MM.1S (cell line): Measurements from ENCODE around the gene NCF2.
"Not testable (repeated sequence)": the region's sequence is repeated elsewhere in the genome, so short reads cannot be mapped to it uniquely, and the experiment has no call there.

Experiments
- DNase-seq: peaks from one replicate; pipeline ENCODE4 v3.0.0-alpha.2; 2015
- H2AFZ ChIP-seq: fragments of 300-600 bp; sonication (generic); 2 replicates; pipeline ENCODE4 v1.6.0; 2016; ENCODE audit warnings: antibody characterized with exemption, low read length
- H3F3A ChIP-seq: fragments of 300-600 bp; sonication (generic); 2 replicates; pipeline ENCODE4 v1.6.1; 2016; ENCODE audit warnings: mild to moderate bottlenecking, antibody characterized with exemption, low read length, moderate library complexity, mixed read lengths; ENCODE audit not compliant: insufficient read depth
- H3K27ac ChIP-seq: fragments of 300-600 bp; sonication (generic); 2 replicates; pipeline ENCODE4 v1.5.1; 2016; ENCODE audit warnings: mild to moderate bottlenecking, low read length
- H3K27me3 ChIP-seq: fragments of 300-600 bp; sonication (generic); replicated peaks from 2 replicates; pipeline ENCODE4 v1.6.0; 2016; ENCODE audit warnings: low read length; ENCODE audit not compliant: insufficient read depth
- H3K36me3 ChIP-seq: fragments of 300-600 bp; sonication (generic); replicated peaks from 2 replicates; pipeline ENCODE4 v1.6.1; 2016; ENCODE audit warnings: mild to moderate bottlenecking, low read length, mixed read lengths; ENCODE audit not compliant: insufficient read depth
- H3K4me1 ChIP-seq: fragments of 300-600 bp; sonication (generic); 2 replicates; pipeline ENCODE4 v1.6.1; 2016; ENCODE audit warnings: low read length, mixed read lengths
- H3K4me2 ChIP-seq: fragments of 300-600 bp; sonication (generic); 2 replicates; pipeline ENCODE4 v1.6.0; 2016; ENCODE audit warnings: low read depth, low read length
- H3K4me3 ChIP-seq: fragments of 300-600 bp; sonication (generic); 2 replicates; pipeline ENCODE4 v1.5.1; 2016; ENCODE audit warnings: low read length, mixed read lengths
- H3K79me2 ChIP-seq: fragments of 300-600 bp; sonication (generic); 2 replicates; pipeline ENCODE4 v1.6.1; 2016; ENCODE audit warnings: mixed run types, low read length, mixed read lengths
- H3K9ac ChIP-seq: fragments of 300-600 bp; sonication (generic); 2 replicates; pipeline ENCODE4 v1.6.1; 2016; ENCODE audit warnings: low read length, mixed read lengths
- H3K9me2 ChIP-seq: fragments of 300-600 bp; sonication (generic); replicated peaks from 2 replicates; pipeline ENCODE4 v1.6.1; 2016; ENCODE audit warnings: mild to moderate bottlenecking, low read length, mixed read lengths; ENCODE audit not compliant: insufficient read depth
- H3K9me3 ChIP-seq: fragments of 300-600 bp; sonication (generic); replicated peaks from 2 replicates; pipeline ENCODE4 v1.6.1; 2016; ENCODE audit warnings: mild to moderate bottlenecking, low read length, mixed read lengths; ENCODE audit not compliant: insufficient read depth
- H4K20me1 ChIP-seq: fragments of 300-600 bp; sonication (generic); 2 replicates; pipeline ENCODE4 v1.6.1; 2016; ENCODE audit warnings: mild to moderate bottlenecking, low read length, moderate library complexity, mixed read lengths; ENCODE audit not compliant: insufficient read depth
- CTCF ChIP-seq: fragments of 300-600 bp; sonication (generic); IDR thresholded peaks from 2 replicates; pipeline ENCODE4 v1.5.1; 2016; ENCODE audit warnings: antibody characterized with exemption, low read length, mixed read lengths
- EZH2 ChIP-seq: fragments of 300-600 bp; sonication (generic); optimal IDR thresholded peaks from 2 replicates; pipeline ENCODE3; 2017; ENCODE audit warnings: low read depth, mild to moderate bottlenecking, antibody characterized with exemption, low read length, mixed read lengths
- EZH2phosphoT487 ChIP-seq: fragments of 300-600 bp; sonication (generic); IDR thresholded peaks from 2 replicates; pipeline ENCODE4 v1.6.1; 2018; ENCODE audit warnings: antibody characterized with exemption, low read length

NCF2 gene

GRCh38 chr1:183619781-183620180, 29.5 kb upstream of the NCF2 start:
- no peaks in the 10 kb centered on the region for H3K27me3 ChIP-seq
- no peaks in the 10 kb centered on the region for H3K9me2 ChIP-seq
- no peak overlapping the region for H2AFZ ChIP-seq
- no peak overlapping the region for H3K4me2 ChIP-seq
- H3F3A ChIP-seq, result no peaks in the 10 kb centered on the region
- no peaks in the 10 kb centered on the region for H3K4me1 ChIP-seq
- H3K9me3 ChIP-seq, result no peaks in the 10 kb centered on the region
- no peak overlapping the region for H3K9ac ChIP-seq
- H3K36me3 ChIP-seq, result no peaks in the 10 kb centered on the region
- TF ChIP-seq EZH2, result no peak
- no peak for TF ChIP-seq CTCF
- TF ChIP-seq EZH2phosphoT487, result no peak
- H3K79me2 ChIP-seq, result peaks cover under 1% of the 10 kb centered on the region; the same call in 1 of the 2 replicates
- H4K20me1 ChIP-seq, result no peaks in the 10 kb centered on the region; the same call in 1 of the 2 replicates
- no peak overlapping the region for H3K27ac ChIP-seq
- no peak overlapping the region for H3K4me3 ChIP-seq
- DNase-seq, result no peak

GRCh38 chr1:183618202-183618601, 27.9 kb upstream of the NCF2 start:
- not testable (repeated sequence) for H3K27me3 ChIP-seq, H3K4me3 ChIP-seq, H3K27ac ChIP-seq, H3K79me2 ChIP-seq, H3K9me3 ChIP-seq, H3K36me3 ChIP-seq, H3K9ac ChIP-seq, H2AFZ ChIP-seq, H3K4me2 ChIP-seq, H4K20me1 ChIP-seq, DNase-seq, H3F3A ChIP-seq, H3K9me2 ChIP-seq, H3K4me1 ChIP-seq

- not testable (repeated sequence) for H3K27me3 ChIP-seq, H3F3A ChIP-seq, H3K4me1 ChIP-seq, H3K27ac ChIP-seq, H3K4me2 ChIP-seq, H3K4me3 ChIP-seq, H3K36me3 ChIP-seq, H2AFZ ChIP-seq, H3K9me2 ChIP-seq, H3K9ac ChIP-seq, DNase-seq, H4K20me1 ChIP-seq, H3K79me2 ChIP-seq, H3K9me3 ChIP-seq
These were observed 22.7 kb upstream of the NCF2 start for GRCh38 chr1:183612975-183613374.

GRCh38 chr1:183612407-183612806, 22.1 kb upstream of the NCF2 start:
- no peaks in the 10 kb centered on the region for H3F3A ChIP-seq
- no peak overlapping the region for H3K27ac ChIP-seq
- no peaks in the 10 kb centered on the region for H3K9me2 ChIP-seq
- no peaks in the 10 kb centered on the region for H3K27me3 ChIP-seq
- DNase-seq, result no peak
- no peaks in the 10 kb centered on the region for H3K9me3 ChIP-seq
- no peaks in the 10 kb centered on the region for H3K79me2 ChIP-seq
- peaks cover under 1% of the 10 kb centered on the region; the same call in 1 of the 2 replicates for H3K4me1 ChIP-seq
- no peak overlapping the region for H2AFZ ChIP-seq
- H3K36me3 ChIP-seq, result no peaks in the 10 kb centered on the region
- no peak overlapping the region for H3K4me3 ChIP-seq
- no peak overlapping the region for H3K4me2 ChIP-seq
- H4K20me1 ChIP-seq, result no peaks in the 10 kb centered on the region
- TF ChIP-seq EZH2 (no peak), CTCF (no peak), EZH2phosphoT487 (no peak)
- H3K9ac ChIP-seq, result no peak overlapping the region
